GM21576 (cell line): ENCODE data around the gene AFAP1L2.

Experiments
- ATAC-seq: cut with Tn5 transposase; IDR thresholded peaks from one replicate; pipeline ENCODE4 v1.9.1; 2021; ENCODE audit warnings: mild to moderate bottlenecking, moderate library complexity; ENCODE audit not compliant: unreplicated experiment

Gene AFAP1L2

DNA sequence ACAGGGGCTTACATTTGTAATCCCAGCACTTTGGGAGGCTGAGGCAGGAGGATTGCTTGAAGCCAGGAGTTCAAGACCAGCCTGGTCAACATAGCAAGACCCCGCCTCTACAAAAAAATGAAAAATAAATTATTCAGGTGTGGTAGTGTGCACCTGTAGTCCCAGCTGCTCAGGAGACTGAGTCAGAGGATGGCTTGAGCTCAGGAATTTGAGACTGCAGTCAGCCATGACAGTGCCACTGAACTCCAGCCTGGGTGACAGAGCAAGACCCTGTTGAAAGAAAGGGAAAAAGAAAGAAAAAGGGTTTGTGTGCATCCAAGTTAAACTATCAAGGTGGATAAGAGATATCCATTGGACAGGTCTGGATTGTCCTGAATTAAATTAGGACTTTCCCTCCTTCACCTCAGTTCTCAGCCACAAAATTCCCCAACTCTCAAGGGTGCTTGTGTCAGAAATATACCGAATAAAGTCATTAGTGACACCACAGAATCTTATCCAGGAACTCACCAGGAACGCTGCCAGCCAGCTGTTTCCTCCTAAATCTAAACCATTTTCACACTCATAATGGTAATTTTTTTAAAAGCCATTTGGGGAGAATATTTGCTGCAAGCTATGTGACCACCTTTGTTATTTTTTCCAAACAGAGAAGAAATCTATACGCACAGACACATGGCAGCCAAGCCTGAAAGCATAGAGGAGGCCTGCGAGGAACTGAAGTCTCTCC lies 12.0 kb downstream of the AFAP1L2 start:
- no peak for ATAC-seq

DNA sequence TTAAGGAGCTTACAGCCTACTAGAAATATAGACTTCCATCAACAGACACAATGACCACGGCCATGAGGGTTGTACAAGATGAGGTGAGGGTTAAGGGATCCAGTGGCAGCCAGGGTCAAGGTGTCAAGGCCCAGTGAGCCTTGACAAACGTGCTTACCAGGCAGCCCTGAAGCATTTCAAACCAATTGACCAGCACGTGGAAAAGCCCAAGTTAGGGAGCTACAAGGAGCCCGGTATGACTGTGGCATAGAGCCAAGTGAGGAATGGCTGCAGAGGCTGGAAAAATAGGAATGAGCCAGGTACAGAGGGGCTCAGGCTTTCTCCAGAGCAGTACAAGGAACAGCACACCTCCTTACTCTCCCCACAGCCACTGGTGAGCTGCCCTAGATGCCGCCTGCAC lies 12.7 kb downstream of the AFAP1L2 start:
- no peak for ATAC-seq

DNA sequence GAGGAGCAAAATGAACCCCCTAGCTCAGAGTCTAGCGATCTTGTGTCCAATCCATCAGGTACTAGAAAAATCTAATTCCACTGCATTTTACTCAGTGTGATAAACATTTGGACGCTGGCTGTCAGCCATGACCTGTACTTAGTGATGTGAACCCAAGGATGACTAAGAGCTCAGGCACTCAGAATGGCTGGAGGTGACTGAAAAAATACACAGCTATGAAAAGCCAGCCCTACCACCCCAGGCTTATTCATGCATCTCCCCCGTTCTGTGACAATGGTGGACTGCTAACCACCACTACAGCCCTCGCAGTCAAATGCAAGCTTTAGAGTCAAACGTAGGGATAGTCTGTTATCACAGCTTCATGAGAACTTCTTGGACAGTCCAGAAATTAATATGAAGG lies 14.9 kb downstream of the AFAP1L2 start:
- ATAC-seq = no peak

DNA sequence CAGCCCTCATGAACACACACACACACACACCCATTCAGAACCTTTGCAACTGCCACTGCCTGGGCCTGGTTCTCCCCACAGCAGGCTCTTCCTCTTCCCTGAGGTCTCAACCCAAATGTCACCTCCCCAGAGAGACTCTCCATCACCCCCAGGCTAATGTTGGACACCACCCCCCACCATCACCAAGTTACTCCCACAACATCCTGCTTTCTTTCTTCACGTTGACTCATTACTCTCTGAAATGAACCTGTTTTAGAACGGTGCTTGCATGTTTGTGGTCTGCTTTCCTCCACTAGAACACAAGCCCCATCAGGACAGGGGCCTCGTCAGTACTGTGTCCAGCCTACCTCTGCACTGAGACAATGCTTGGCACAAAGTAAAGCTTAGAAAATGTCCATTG lies 16.0 kb downstream of the AFAP1L2 start:
- peak; percentile 67 for ATAC-seq

DNA sequence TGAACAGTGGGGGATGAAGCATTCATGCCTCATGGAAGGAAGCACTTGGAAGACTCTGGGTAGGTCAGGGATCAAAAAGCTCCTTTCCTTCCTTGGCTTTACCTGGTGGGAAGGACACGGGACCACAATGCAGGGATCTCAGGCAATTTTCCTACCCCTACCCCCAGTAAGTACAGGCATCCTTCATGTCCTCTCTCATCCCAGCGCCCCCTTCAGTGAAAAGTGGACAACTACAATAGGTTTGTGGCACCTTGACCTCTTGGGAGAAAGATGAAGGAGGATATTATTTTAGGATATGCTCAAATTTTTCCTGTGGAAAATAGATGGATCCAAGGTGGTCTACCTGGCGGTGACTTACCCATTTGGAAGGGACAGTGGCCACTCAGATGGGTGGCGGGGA lies 16.5 kb downstream of the AFAP1L2 start:
- no peak for ATAC-seq

DNA sequence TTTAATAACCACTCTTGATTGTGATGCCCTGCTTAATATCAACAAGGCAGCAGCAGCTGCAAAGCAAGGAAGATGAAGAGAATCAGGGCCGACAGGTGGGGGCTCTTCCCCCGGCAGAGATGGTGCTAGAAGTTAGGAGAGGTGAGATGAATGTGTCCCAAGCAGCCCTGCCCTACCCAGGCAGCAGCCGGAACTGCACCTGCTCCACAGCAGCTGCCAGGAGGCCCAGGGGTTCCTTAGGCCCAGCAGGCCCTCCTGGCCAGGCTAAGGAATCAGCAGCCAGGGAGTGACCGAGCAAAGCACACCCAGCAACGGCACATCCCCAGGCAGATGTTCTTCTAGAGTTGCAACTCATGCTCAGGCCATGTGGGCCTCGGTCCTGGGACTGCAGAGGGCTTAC lies 17.9 kb downstream of the AFAP1L2 start:
- no peak for ATAC-seq

DNA sequence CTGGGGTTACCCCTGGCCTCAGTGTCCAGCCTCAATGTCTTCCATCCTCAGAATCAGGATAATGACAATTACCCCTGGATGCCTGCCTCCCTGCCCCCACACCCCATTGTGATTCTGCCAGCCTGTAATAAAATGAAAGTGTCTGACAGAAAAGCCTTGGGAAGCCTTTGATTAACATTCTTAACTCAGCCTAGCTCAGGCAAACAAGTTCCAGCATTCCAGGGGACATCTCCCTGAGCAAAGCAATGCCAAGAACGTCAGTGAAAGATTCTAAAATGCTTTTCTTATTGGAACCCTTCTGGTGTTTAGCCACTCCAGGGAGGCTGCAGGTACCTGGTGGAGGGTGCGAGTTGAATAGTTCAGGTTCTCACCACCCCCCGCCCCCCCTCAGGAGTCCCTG lies 18.7 kb downstream of the AFAP1L2 start:
- ATAC-seq = no peak

DNA sequence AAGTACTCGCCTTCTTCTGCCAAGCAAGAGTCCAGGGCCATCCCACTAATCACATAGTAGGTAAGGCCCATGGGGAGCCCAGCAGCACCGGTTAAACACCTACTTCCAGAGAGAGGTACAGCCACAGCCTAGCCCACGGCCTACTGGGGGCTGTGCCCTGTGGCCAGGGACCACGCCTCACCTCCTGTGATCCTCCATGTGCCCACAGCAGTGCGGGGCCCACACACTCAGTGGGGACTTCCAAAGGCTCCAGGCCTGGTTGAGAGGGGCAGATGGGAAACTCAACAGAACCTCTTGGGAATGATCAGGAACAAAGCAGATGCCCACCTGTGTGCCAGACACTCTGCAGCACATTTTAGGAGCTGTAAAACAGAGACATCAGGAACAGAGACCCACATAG lies 19.7 kb downstream of the AFAP1L2 start:
- ATAC-seq = no peak

DNA sequence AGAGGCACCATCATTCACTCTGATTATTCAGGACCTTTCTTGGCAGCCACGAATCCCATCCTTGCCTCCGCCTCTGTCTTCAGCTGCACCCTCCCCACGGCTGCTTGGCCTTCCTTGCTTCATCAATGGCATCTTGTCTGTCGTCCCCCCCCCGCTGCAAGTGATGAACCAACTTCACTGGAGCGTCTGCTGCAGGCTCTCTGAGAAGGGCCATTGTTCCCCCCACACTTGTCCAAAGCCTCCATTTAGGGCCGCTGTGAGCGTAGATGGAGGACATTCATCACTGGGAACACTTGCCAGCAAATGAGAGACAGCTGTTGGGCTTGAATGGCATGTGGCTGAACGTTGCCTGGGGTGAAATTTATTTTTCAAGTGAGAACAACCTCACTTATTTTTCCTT lies 20.1 kb downstream of the AFAP1L2 start:
- no peak for ATAC-seq

DNA sequence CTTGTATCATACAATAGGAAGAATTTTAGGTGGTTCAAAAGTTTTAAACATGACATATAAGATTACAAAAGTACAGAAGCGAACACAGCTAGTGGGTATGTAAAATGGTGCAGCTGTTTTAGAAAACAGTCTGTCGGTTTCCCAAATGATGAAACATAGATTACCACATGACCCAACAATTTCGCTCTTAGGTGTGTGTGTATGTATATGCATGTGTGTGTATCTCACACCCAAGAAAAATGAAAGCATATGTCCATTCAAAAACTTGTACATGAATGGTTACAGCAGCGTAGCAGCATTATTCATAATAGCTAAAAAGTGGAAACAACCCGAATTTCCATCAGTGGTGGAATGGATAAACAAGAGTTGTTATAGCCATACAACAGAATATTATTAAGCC lies 23.5 kb downstream of the AFAP1L2 start:
- no peak for ATAC-seq

DNA sequence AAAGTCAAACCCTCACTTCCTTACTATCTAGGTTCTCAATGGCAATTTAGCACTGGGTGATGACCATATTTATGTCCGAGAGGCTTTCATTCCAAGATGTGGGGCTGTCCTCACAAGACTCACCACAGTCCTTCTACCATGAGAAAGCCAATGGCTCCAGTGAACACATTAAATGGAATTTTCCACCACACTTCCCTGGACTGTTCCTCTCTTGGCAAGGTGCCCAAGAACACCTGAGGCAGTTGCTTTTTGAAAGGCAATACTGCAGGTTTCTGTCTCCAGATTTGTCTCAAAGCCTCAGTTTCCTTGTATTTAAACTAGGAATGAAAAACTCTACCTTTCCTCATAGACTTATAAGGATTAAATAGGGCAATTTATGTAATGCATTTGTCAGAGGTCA lies 24.2 kb downstream of the AFAP1L2 start:
- no peak for ATAC-seq

DNA sequence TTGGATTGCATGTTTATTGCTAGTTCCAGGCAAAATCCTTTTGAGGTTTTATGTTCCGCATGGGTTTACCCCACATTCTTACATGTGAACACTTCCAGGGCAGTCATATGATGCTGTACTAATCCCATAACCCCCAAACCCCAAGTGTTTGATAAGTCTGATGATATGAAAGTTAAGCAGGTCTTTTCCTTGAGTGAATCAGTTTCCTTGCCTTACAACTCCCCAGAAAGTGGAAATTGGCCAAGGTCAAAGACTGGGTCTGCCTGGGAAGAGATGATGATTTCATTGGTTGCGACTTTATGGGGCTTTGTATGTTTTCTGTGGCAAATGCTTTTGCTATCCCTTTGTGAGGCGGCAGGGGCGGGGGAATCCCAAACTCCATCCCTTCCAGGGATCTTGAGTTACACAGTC lies 24.7 kb downstream of the AFAP1L2 start:
- ATAC-seq = no peak

DNA sequence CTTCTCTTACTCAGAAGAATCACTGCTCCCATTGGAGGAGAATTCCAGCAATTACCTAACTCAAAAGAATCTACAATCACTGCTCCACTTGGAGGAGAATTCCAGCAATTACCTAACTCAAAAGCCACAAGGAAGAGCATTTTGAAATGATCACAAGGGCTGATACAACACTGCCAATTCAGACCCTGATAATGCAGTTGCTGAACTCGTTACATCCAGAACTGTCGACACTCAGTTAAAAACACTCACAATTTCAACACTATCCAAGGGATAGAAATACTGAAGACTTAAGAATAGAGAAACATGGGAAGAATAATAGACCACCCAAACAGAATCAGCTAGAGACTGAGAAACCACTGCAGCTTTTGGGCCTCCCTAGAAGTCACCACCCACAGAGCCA lies 27.8 kb downstream of the AFAP1L2 start:
- no peak for ATAC-seq

DNA sequence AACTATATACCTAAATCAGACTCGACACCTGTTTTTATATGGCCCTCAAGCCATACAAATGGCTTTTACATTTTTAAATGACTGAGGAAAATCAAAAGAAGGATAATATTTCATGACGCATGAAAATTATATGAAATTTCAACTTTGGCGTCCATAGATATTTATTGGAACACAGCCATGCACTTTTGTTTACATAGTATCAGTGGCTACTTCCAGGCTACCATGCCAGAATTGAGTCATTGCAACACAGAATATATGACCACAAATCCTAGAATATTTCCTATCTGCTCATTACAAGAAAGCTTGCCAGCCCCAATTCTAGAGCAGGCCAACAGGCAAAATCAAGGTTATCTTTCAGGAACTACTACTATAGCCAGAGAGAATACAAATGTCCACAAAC lies 29.3 kb downstream of the AFAP1L2 start:
- ATAC-seq = no peak

DNA sequence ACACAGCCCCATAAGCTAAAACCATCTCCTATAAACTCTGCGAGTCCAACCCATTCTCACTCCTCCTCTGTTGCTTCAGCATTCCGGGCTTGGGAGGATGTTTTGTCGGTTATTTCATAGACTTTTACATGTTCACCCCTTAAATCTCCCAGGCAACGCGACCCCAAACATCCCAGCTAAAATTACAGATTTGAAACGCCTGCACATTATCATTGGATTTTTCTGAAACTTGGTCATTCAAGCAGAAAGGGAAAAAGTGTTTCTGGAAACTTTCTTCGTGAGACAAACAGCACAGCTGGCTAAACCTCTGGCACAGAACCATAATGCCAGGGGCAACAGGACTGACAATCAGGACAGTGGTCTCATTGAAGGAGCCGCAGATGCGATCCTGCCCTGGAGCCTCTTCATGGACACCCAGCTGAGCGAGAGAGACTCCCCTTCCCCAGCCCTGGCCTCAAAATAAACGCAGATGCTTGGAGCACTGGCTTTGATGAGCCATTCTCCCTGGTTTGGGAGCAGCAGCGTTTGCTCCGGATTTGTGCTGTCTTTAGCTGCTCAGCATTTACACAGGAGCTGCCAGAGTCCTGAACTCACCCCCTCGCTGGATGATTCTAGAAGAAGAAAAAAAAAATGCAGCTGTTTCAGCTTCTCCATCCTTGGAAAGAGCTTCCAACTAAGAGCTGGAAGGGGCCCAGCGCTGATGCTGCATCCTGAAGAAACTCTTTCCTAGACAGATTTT lies 30.1 kb downstream of the AFAP1L2 start:
- no peak for ATAC-seq

DNA sequence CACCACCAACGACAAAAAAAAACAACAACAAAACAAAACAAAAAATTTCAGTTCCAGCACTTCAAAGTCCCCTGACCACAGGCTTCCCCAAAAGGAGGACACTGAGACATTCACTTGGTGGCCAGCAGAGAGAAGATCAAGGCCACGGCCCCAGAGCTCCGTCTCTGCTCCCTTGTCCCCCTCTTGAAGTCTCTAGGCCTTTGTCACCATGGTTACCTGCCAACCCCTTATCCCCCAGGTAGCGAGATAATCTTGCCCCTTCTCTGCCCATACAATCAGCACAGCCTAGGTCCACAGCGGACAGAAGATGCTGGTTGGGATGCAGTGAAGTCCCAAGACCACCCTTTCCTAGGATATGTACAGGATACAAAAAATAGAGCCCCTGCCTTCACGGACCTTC lies 30.7 kb downstream of the AFAP1L2 start:
- ATAC-seq = no peak

DNA sequence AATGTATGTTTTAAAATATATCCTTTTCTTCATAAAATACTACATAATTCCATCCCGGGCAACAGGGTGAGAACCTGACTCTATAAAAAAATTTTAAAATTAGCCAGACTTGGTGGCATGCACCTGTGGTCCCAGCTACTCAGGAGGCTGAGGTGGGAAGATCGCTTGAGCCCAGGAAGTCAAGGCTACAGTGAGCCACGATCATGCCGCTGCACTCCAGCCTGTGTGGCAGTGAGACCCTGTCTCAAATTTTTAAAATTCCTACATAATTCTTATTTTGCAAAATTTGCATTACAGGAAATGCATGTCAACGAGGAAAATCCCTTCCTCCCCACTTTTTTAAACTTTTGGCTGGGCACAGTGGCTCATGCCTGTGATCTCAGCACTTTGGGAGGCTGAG lies 31.3 kb downstream of the AFAP1L2 start:
- no peak for ATAC-seq

DNA sequence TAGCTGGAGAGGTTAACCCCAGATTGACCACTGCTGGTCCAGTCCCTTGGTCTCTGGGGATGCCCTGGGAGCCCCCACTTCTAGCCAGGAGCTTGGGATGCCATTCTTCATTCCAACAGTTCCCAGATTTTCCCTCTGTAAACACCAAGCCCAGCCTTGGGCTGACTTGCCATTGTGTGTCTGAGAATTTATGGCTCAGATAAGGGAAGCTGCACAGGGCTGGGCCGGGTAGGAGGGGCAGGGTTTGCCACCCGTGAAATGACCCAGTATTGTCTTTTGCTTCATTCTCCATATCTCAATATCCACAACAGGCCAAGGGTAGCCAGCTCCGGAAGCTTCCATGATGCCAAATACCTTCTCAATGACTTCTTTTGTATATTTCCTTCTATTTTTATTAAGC lies 32.1 kb downstream of the AFAP1L2 start:
- no peak for ATAC-seq

DNA sequence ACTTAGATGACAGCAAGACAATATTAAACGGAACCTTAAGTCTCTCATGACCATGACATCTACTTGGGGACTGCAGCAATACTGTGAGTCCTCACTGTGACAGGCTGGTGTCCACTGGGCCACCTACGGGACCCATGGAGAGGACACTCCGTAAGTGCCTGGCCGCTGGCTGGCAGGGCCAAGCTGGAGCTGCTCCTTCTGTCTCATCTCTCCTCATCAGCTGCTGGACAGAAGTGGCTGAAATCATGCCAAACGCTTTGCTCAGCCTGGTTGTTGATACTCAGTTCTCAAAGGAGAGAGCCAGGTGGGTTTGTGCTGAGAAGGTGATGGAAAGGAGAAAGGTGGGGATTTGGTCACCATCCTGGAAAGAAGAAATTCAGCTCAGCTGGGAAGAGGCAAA lies 33.3 kb downstream of the AFAP1L2 start:
- ATAC-seq = no peak

DNA sequence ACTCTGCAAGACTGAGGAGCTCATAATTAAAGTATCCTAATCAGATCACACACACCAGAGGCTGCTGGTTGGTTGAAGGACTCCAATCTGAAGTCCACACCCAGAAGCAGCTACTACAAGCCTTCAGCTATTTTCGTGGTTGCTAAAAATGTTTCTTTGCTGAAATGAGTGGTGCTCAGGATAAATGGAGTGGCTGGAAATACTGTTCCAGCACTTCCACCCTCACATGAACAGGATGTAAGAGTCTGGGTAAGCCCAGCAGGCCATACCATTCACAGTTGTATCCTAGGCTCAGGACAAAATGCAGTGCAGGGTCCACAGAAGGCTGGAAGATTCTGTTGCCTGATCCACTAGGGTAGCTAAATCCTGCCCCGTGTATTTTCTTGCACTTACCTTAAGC lies 34.1 kb downstream of the AFAP1L2 start:
- no peak for ATAC-seq

DNA sequence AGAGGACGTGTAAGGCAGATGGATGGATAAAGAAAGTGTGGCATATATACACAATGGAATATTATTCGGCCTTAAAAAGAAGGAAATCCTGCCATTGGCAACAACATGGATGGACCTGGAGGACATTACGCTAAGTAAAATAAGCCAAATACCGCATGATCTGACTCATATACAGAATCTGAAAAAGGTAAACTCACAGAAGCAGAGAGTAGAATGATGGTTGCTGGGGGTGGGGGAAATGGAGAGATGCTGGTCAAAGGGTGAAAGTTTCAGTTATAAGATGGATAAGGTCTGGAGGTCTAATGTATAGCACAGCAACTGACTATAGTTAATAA lies 36.3 kb downstream of the AFAP1L2 start:
- ATAC-seq = no peak

DNA sequence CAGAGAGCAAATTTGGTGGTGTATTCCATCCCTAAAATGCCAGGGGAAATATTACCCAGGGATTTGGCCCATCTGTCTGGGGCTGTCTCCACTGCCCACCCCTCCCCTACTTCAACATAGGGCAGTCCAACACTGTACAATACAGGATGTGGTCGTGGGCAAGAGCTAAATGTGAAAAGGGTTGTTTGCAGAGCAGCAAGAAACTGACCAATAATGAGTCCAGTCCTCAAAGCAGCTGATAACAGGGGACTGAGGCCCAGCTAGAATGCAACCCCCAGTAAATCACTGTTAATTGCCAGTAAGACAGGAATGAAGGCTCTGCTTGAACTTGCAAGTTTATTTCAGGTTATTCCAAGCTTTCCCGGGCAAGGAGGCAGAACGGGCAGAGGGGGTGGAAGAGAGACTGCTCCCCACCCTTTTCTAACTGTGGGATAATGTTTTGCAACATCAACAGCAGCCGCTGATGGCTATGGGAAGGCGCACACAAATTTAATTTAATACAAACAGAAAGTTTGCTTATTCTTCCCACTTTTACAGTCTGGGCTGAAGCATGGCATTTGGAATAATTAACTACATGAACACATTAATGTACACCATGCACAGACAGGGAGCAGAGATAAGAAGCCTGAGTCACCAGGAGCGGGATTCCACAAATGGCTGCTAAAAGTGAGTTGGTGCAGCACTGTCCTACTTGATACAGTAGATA lies 36.8 kb downstream of the AFAP1L2 start:
- no peak for ATAC-seq
